Neural progenitor cell (in vitro differentiated cells): ENCODE measurements around the gene RELB.
"Not testable (repeated sequence)": the region's sequence is repeated elsewhere in the genome, so short reads cannot be mapped to it uniquely, and the experiment has no call there.

ENCODE experiments used
- CTCF ChIP-seq: fragments of 200-600 bp; sonication (generic); IDR thresholded peaks from 2 replicates; pipeline ENCODE4 v1.5.1; 2017; ENCODE audit warnings: antibody characterized with exemption, mild to moderate bottlenecking
- EZH2 ChIP-seq: fragments of 200-600 bp; sonication (generic); IDR thresholded peaks from 2 replicates; pipeline ENCODE4 v1.6.1; 2017; ENCODE audit warnings: antibody characterized with exemption, mild to moderate bottlenecking, moderate library complexity
- EZH2phosphoT487 ChIP-seq: fragments of 200-600 bp; sonication (generic); IDR thresholded peaks from 2 replicates; pipeline ENCODE4 v1.6.1; 2017; ENCODE audit warnings: antibody characterized with exemption

- not testable (repeated sequence) for TF ChIP-seq CTCF, EZH2, EZH2phosphoT487
These were observed 1.9 kb upstream of the RELB start for GRCh38 chr19:44999131-44999925.
